Endothelial cell of coronary artery (primary cell): ENCODE data around the gene CAPN3. TPM values are rescaled to one million over a fixed set of nuclear protein-coding genes. Genes with fewer than 3 reads are reported as not detected.

Experiments used
- total RNA-seq: library from RNA; depleted of rRNA; stranded (reverse); fragments of >200 nt; gene quantifications from 2 replicates; pipeline ENCODE4 v1.2.3, GENCODE V29; 2014

Gene CAPN3
- total RNA-seq = 0.28 and 0.36 TPM in 2 replicates

GRCh38 chr15:42359249-42359648 lies at the start of gene CAPN3:
Gene CAPN3 (plus strand): TSS chr15:42359501. CDS start chr15:42359806, 305 bp downstream.

Other genes starting within 250 kb of the CAPN3 start
- not detected in 2 replicates for gene PLA2G4F, start 202.9 kb upstream of the CAPN3 start, total RNA-seq
- gene VPS39, start 151.2 kb upstream of the CAPN3 start, total RNA-seq = 29.4 and 40.8 TPM in 2 replicates
- 9.3 and 10.9 TPM in 2 replicates for gene GANC, start 86.3 kb upstream of the CAPN3 start, total RNA-seq
- gene TMEM87A, start 86.1 kb upstream of the CAPN3 start, total RNA-seq = 44.3 and 49.5 TPM in 2 replicates
- 47.7 and 59.2 TPM in 2 replicates for gene ZNF106, start 131.6 kb downstream of the CAPN3 start, total RNA-seq
- 163 and 184 TPM in 2 replicates for gene SNAP23, start 136.1 kb downstream of the CAPN3 start, total RNA-seq
- 13.3 and 14.4 TPM in 2 replicates for gene LRRC57, start 189.3 kb downstream of the CAPN3 start, total RNA-seq
- 24.5 and 27.2 TPM in 2 replicates for gene HAUS2, start 189.3 kb downstream of the CAPN3 start, total RNA-seq
- gene STARD9, start 216.1 kb downstream of the CAPN3 start, total RNA-seq = 5.5 and 8.7 TPM in 2 replicates